GM12865 (cell line): Measurements from ENCODE around the gene SAMSN1.

Experiments used
- DNase-seq: peaks from one replicate; pipeline ENCODE4 v3.0.0; 2010; ENCODE audit warnings: low read depth
- H3K4me3 ChIP-seq: 2 replicates; pipeline ENCODE4 v1.5.1; 2011; ENCODE audit warnings: mild to moderate bottlenecking, low read depth, low read length, control low read depth
- TF ChIP-seq, protein P1 (sequence below): IDR thresholded peaks from 2 replicates; pipeline ENCODE4 v1.5.1; 2011; ENCODE audit warnings: low read length, control low read depth, low read depth, inconsistent platforms; ENCODE audit not compliant: insufficient read depth; ENCODE audit errors: missing control alignments

The SAMSN1 gene

DNA sequence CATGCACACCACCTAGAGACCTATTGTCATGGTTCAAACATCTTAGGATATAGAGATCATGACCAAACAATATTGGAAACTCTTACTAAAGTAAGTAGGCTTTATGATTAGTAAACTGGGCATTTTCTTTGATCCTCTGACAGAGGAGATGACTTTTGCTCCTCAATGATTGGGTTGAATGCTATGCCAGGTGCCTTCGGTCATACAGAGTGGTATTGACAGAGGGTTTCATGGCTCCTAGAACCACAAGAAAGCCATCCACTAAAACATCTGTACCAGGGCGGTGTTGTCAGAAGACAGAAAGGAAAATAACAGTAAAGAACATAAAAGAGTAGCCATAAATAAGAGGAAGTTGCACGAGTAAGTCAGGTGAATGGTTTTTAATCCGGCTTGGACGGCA lies 20.8 kb upstream of the SAMSN1 start:
- TF ChIP-seq, protein P1, sequence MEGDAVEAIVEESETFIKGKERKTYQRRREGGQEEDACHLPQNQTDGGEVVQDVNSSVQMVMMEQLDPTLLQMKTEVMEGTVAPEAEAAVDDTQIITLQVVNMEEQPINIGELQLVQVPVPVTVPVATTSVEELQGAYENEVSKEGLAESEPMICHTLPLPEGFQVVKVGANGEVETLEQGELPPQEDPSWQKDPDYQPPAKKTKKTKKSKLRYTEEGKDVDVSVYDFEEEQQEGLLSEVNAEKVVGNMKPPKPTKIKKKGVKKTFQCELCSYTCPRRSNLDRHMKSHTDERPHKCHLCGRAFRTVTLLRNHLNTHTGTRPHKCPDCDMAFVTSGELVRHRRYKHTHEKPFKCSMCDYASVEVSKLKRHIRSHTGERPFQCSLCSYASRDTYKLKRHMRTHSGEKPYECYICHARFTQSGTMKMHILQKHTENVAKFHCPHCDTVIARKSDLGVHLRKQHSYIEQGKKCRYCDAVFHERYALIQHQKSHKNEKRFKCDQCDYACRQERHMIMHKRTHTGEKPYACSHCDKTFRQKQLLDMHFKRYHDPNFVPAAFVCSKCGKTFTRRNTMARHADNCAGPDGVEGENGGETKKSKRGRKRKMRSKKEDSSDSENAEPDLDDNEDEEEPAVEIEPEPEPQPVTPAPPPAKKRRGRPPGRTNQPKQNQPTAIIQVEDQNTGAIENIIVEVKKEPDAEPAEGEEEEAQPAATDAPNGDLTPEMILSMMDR, result no peak

DNA sequence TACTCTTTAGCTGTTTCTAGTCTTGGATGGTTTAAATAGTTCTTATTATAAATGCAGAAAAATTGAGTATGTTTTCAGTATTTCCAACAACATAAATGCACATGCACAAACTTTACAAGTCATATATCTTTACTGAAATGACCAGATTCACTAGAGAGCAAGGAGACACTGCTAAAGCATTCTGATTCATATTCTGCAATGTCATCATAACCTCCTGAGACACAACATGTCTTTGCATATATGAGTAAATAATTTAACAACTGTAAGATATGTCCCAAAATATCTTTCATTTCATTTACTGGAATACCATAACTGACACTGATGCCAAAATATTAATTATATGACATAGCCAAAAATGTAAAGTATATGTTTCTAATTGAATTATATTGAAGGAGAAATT lies 16.8 kb upstream of the SAMSN1 start:
- TF ChIP-seq, protein P1, result no peak
- no peak for DNase-seq
- H3K4me3 ChIP-seq, result no peak overlapping the region

More for the DNA sequence above, 20.8 kb upstream of the SAMSN1 start:
- H3K4me3 ChIP-seq, result no peak overlapping the region
- no peak for DNase-seq

DNA sequence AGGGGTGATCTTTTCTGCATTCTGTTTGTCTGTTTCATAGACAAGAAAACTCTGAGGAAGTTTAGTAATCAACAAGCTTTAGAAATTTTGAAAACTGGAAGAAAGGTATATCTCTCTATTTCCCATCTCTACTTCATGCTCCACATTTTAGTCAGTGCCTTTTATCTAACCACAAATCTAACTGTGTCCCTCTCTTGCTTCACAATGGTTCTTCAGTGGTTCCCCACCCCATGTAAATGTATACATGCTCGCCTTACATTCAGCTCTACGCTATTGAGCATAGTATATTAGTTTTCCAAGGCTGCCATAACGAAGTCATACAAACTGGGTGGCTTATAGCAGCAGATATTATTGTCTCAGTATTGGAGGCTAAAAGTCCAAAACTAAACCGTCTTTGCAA lies 14.4 kb upstream of the SAMSN1 start:
- no peak for DNase-seq
- H3K4me3 ChIP-seq, result no peak overlapping the region
- TF ChIP-seq, protein P1, result no peak

DNA sequence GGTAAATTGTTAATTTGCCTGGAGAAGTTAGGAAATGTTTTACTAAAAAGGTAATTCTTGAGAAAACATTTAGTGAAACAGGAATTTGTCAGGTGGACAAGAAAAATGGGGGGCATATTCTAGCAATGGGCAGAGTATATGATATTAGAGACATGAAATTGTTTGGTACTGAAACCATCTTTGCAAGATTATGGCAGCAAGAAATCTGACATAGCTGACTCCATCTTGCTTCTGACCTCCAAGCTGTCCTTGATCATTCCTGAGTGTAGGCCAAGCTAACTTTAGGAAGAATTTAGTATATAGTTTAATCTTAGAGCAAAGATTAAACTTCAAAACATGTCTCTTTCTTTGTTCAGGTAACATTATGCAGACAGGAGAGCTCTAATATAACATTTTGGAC lies 14.0 kb upstream of the SAMSN1 start:
- TF ChIP-seq, protein P1, result no peak
- DNase-seq, result no peak
- H3K4me3 ChIP-seq, result no peak overlapping the region

DNA sequence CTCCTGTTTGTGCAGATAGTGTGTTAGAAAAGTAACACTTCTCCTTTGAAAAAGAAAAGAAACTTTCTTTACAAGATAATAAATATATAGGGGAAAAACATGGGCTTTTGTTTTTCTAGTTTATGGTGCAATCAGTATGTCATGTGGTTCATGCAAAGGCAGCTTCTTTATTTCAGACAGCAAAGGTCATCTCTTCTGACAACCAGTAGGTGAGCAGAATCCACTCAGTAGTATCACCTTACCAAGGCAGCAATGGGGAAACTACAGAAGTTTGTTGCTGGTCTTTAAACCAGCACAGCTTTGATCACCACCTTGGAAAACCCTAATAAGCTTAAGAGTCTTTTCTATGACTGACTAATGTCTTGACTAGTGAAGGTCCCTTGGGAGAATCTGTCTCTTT lies 13.0 kb upstream of the SAMSN1 start:
- no peak overlapping the region for H3K4me3 ChIP-seq
- TF ChIP-seq, protein P1, result no peak
- peak; percentile 51 for DNase-seq

DNA sequence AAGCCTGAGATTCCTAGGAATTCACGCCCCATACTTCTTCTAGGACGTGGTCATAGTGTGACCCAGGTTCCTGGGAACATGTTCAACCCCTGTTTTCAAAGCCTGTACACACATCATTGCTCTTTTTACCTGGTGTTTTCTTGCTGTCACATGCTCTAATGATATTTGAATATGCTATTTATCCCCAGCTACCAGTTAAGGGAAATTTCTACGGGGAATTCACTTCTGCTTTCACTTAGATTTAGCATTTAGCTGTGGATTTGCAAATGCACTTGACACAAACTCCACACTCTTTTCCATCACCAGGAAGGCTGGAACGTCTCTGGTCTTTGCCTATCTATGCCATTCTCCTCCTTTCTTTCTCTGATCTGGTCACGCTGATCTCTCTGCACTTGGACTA lies 11.3 kb upstream of the SAMSN1 start:
- peak; percentile 44 for DNase-seq
- H3K4me3 ChIP-seq, result peak overlapping the region; percentile 14; the same call in 1 of the 2 replicates
- TF ChIP-seq, protein P1, result no peak

DNA sequence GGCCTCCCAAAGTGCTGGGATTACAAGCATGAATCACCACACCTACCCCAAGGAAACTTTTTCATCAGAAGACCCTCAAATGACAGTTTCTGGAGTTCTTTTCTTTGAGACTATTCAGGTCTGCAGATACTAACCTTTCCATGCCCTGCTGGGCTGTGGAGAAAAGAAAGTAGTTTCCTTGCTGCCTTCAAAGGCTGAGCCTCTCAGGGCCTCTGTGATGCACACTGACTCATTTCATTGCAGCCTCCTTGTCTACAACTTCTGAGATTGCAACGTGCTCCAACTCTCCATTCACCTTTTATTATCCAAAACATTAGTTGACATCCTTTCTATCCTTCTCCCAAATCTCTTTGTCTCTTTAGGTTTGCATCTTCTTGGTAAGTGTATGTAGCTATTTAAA lies 8.8 kb upstream of the SAMSN1 start:
- TF ChIP-seq, protein P1, result no peak
- H3K4me3 ChIP-seq, result no peak overlapping the region
- no peak for DNase-seq
